Neural cell (in vitro differentiated cells): Measurements from ENCODE around the gene CHADL. TPM values are rescaled to one million over a fixed set of nuclear protein-coding genes. Genes with fewer than 3 reads are reported as not detected.
"Not testable (repeated sequence)": the region's sequence is repeated elsewhere in the genome, so short reads cannot be mapped to it uniquely, and the experiment has no call there.

Experiments
- H2AFZ ChIP-seq: fragments of 200-600, 300-800 bp; sonication (generic), shearing (Covaris generic); 2 replicates; pipeline ENCODE4 v1.6.0; 2014; ENCODE audit warnings: low read depth, mild to moderate bottlenecking, antibody characterized with exemption, low read length, moderate library complexity
- H3F3A ChIP-seq: fragments of 200-600 bp; shearing (Covaris generic); 2 replicates; pipeline ENCODE4 v1.6.1; 2016; ENCODE audit warnings: mild to moderate bottlenecking, moderate library complexity, mixed read lengths, antibody characterized with exemption, low read length; ENCODE audit not compliant: insufficient read depth, poor library complexity, severe bottlenecking
- H3K27ac ChIP-seq: fragments of 200-600, 300-800 bp; sonication (generic), shearing (Covaris generic); 2 replicates; pipeline ENCODE4 v1.5.1; 2014; ENCODE audit warnings: mild to moderate bottlenecking, low read length, moderate library complexity
- H3K27me3 ChIP-seq: fragments of 300-800, 200-600 bp; sonication (generic), shearing (Covaris generic); 2 replicates; pipeline ENCODE4 v1.6.0; 2014; ENCODE audit warnings: mild to moderate bottlenecking, low read depth, low read length, moderate library complexity; ENCODE audit not compliant: insufficient read depth
- H3K36me3 ChIP-seq: fragments of 300-800, 200-600 bp; sonication (generic), shearing (Covaris generic); 2 replicates; pipeline ENCODE4 v1.5.1; 2014; ENCODE audit warnings: mild to moderate bottlenecking, antibody characterized with exemption, low read length, moderate library complexity; ENCODE audit not compliant: insufficient read depth
- H3K4me2 ChIP-seq: fragments of 300-800, 200-600 bp; sonication (generic), shearing (Covaris generic); 2 replicates; pipeline ENCODE4 v1.6.0; 2014; ENCODE audit warnings: mild to moderate bottlenecking, low read length
- H3K4me3 ChIP-seq: fragments of 300-800, 200-600 bp; sonication (generic), shearing (Covaris generic); 2 replicates; pipeline ENCODE4 v1.5.1; 2014; ENCODE audit warnings: mild to moderate bottlenecking, low read length, moderate library complexity
- H3K79me2 ChIP-seq: fragments of 200-600 bp; shearing (Covaris generic); replicated peaks from 2 replicates; pipeline ENCODE4 v1.6.0; 2014; ENCODE audit warnings: mild to moderate bottlenecking, low read length, moderate library complexity; ENCODE audit not compliant: insufficient read depth
- H3K9ac ChIP-seq: fragments of 300-800, 200-600 bp; sonication (generic), shearing (Covaris generic); 2 replicates; pipeline ENCODE4 v1.6.1; 2016; ENCODE audit warnings: mild to moderate bottlenecking, low read length, mixed read lengths
- H3K9me2 ChIP-seq: fragments of 200-600 bp; shearing (Covaris generic); 2 replicates; pipeline ENCODE4 v1.6.1; 2016; ENCODE audit warnings: mild to moderate bottlenecking, low read length, mixed read lengths; ENCODE audit not compliant: insufficient read depth
- H3K9me3 ChIP-seq: fragments of 200-600, 300-800 bp; sonication (generic), shearing (Covaris generic); 2 replicates; pipeline ENCODE4 v1.6.1; 2016; ENCODE audit warnings: mild to moderate bottlenecking, mixed run types, low read length, moderate library complexity, mixed read lengths
- H4K20me1 ChIP-seq: fragments of 200-600 bp; shearing (Covaris generic); 2 replicates; pipeline ENCODE4 v1.6.1; 2016; ENCODE audit warnings: mild to moderate bottlenecking, mixed run types; ENCODE audit not compliant: insufficient read depth
- CTCF ChIP-seq: fragments of 450-650 bp; IDR thresholded peaks from 2 replicates; pipeline ENCODE4 v1.5.1; 2014; ENCODE audit warnings: antibody characterized with exemption, mild to moderate bottlenecking, moderate library complexity; ENCODE audit not compliant: poor library complexity, severe bottlenecking
- EZH2 ChIP-seq: fragments of 200-600, 300-800 bp; shearing (Covaris generic), sonication (generic); IDR thresholded peaks from 2 replicates; pipeline ENCODE4 v1.6.1; 2014; ENCODE audit warnings: antibody characterized with exemption, low read length, borderline replicate concordance, mild to moderate bottlenecking; ENCODE audit not compliant: insufficient read depth, poor library complexity, severe bottlenecking
- MXI1 ChIP-seq: fragments of 450-650 bp; conservative IDR thresholded peaks from 2 replicates; pipeline ENCODE4 v1.6.1; 2014; ENCODE audit warnings: antibody characterized with exemption, mild to moderate bottlenecking; ENCODE audit not compliant: poor library complexity, severe bottlenecking
- POLR2AphosphoS5 ChIP-seq: IDR thresholded peaks from 2 replicates; pipeline ENCODE4 v1.6.1; 2012
- RAD21 ChIP-seq: fragments of 450-650 bp; conservative IDR thresholded peaks from 2 replicates; pipeline ENCODE4 v1.6.1; 2014; ENCODE audit warnings: antibody characterized with exemption, mild to moderate bottlenecking, moderate library complexity
- REST ChIP-seq: IDR thresholded peaks from 2 replicates; pipeline ENCODE4 v1.6.1; 2012; ENCODE audit warnings: borderline replicate concordance
- SMC3 ChIP-seq: fragments of 450-650 bp; conservative IDR thresholded peaks from 2 replicates; pipeline ENCODE4 v1.6.1; 2014; ENCODE audit warnings: antibody characterized with exemption, mild to moderate bottlenecking, moderate library complexity; ENCODE audit not compliant: poor library complexity
- TAF1 ChIP-seq: IDR thresholded peaks from 2 replicates; pipeline ENCODE4 v1.6.1; 2012; ENCODE audit warnings: low read depth
- polyA plus RNA-seq: library from polyadenylated mRNA; depleted of rRNA; stranded (reverse); fragments of >200 nt; gene quantifications from 2 replicates; pipeline ENCODE4 v1.2.3, GENCODE V29; 2014

Gene CHADL
- polyA plus RNA-seq, 1 donor from 2014 or later, result 0.22 TPM

- Histone ChIP-seq H3K4me3 (no peak overlapping the region), H3K27ac (no peak overlapping the region), H3K79me2 (no peaks in the 10 kb centered on the region), H3K9ac (no peak overlapping the region), H3K9me2 (no peaks in the 10 kb centered on the region), H3K36me3 (peaks cover 7% of the 10 kb centered on the region), H3K4me2 (no peak overlapping the region), H3F3A (no peaks in the 10 kb centered on the region), H4K20me1 (no peaks in the 10 kb centered on the region), H3K9me3 (no peaks in the 10 kb centered on the region), H2AFZ (no peak overlapping the region), H3K27me3 (no peaks in the 10 kb centered on the region)
- no peak for TF ChIP-seq REST
- no peak for TF ChIP-seq MXI1
- TF ChIP-seq EZH2, result no peak
- TF ChIP-seq SMC3, result no peak
- no peak for TF ChIP-seq TAF1
- TF ChIP-seq RAD21, result no peak
- TF ChIP-seq CTCF, result no peak
Measured at GRCh38 chr22:41261541-41262249, 21.0 kb upstream of the CHADL start.

GRCh38 chr22:41260871-41261270, 20.1 kb upstream of the CHADL start:
- Histone ChIP-seq H3F3A (no peaks in the 10 kb centered on the region), H3K4me2 (no peak overlapping the region), H3K27me3 (no peaks in the 10 kb centered on the region), H3K79me2 (no peaks in the 10 kb centered on the region), H2AFZ (no peak overlapping the region), H3K27ac (no peak overlapping the region), H4K20me1 (no peaks in the 10 kb centered on the region), H3K9ac (no peak overlapping the region), H3K9me2 (no peaks in the 10 kb centered on the region), H3K4me3 (no peak overlapping the region), H3K36me3 (peaks cover 7% of the 10 kb centered on the region), H3K9me3 (no peaks in the 10 kb centered on the region)
- no peak for TF ChIP-seq SMC3
- TF ChIP-seq RAD21, result no peak
- no peak for TF ChIP-seq REST
- TF ChIP-seq POLR2AphosphoS5, result no peak

DNA sequence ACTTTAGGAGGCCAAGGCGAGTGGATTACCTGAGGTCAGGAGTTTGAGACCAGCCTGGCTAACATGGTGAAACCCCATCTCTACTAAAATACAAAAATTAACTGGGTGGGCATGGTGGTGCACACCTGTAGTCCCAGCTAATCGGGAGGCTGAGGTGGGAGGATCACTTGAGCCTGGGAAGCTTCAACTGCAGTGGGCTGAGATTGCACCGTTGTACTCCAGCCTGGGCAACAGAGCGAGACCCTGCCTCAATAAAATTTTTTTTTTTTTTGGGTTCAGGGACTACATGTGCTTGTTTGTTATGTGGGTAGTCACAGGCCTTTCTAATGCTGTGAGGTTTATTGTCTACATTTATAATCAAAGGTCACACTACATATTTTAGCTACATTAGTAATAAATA, 19.0 kb upstream of the CHADL start:
- H3K9me2 ChIP-seq, H3K9ac ChIP-seq, H3K4me2 ChIP-seq, H3K9me3 ChIP-seq, H3K27ac ChIP-seq, H4K20me1 ChIP-seq, H3K79me2 ChIP-seq, H3F3A ChIP-seq, H2AFZ ChIP-seq, H3K36me3 ChIP-seq, H3K4me3 ChIP-seq, H3K27me3 ChIP-seq: not testable (repeated sequence)
